Adipocyte (in vitro differentiated cells): Measurements from ENCODE around the gene NOP14.

Experiments used
- DNase-seq: peaks from one replicate; pipeline ENCODE4 v3.0.0-alpha.2; 2015; ENCODE audit warnings: low read depth
- H3K27me3 ChIP-seq: replicated peaks from 2 replicates; pipeline ENCODE4 v1.7.0; 2013; ENCODE audit warnings: mild to moderate bottlenecking, low read length, moderate library complexity; ENCODE audit not compliant: control insufficient read depth, insufficient read depth
- H3K36me3 ChIP-seq: 2 replicates; pipeline ENCODE4 v1.7.0; 2013; ENCODE audit warnings: low read length, mild to moderate bottlenecking, moderate library complexity; ENCODE audit not compliant: control insufficient read depth, insufficient read depth, severe bottlenecking
- H3K4me1 ChIP-seq: 2 replicates; pipeline ENCODE4 v1.7.0; 2013; ENCODE audit warnings: mild to moderate bottlenecking, low read length, moderate library complexity; ENCODE audit not compliant: control insufficient read depth, insufficient read depth
- H3K4me3 ChIP-seq: 2 replicates; pipeline ENCODE4 v1.7.0; 2013; ENCODE audit warnings: mild to moderate bottlenecking, low read length, moderate library complexity
- H3K9ac ChIP-seq: 2 replicates; pipeline ENCODE4 v1.7.0; 2013; ENCODE audit warnings: mild to moderate bottlenecking, low read length, moderate library complexity
- H3K9me3 ChIP-seq: 2 replicates; pipeline ENCODE4 v1.7.0; 2013; ENCODE audit warnings: mild to moderate bottlenecking, low read length, moderate library complexity; ENCODE audit not compliant: control insufficient read depth

NOP14 gene

DNA sequence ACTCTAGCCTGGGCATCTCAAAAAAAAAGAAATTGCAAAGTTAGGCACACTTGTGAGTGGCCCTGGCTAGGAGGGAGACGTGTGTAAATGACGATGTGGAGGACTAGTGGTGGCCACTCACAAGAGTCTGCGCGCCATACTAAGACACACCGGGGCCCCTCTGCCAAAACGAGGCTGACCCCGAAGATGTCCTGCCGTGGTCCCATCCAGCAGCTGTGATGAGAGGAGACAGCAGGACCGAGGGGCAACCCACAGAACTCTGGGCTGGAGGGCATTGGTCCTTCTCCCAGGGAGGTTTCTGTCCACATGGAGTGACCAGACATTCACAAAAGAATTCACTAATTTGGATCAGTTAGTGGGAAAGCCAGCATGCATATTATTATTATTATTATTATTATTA lies 47.4 kb downstream of the NOP14 start:
- no peaks in the 10 kb centered on the region for H3K27me3 ChIP-seq
- no peak overlapping the region for H3K9ac ChIP-seq
- DNase-seq, result no peak
- H3K4me1 ChIP-seq, result no peaks in the 10 kb centered on the region
- peaks cover 50% of the 10 kb centered on the region for H3K36me3 ChIP-seq
- no peaks in the 10 kb centered on the region for H3K9me3 ChIP-seq
- no peak overlapping the region for H3K4me3 ChIP-seq

DNA sequence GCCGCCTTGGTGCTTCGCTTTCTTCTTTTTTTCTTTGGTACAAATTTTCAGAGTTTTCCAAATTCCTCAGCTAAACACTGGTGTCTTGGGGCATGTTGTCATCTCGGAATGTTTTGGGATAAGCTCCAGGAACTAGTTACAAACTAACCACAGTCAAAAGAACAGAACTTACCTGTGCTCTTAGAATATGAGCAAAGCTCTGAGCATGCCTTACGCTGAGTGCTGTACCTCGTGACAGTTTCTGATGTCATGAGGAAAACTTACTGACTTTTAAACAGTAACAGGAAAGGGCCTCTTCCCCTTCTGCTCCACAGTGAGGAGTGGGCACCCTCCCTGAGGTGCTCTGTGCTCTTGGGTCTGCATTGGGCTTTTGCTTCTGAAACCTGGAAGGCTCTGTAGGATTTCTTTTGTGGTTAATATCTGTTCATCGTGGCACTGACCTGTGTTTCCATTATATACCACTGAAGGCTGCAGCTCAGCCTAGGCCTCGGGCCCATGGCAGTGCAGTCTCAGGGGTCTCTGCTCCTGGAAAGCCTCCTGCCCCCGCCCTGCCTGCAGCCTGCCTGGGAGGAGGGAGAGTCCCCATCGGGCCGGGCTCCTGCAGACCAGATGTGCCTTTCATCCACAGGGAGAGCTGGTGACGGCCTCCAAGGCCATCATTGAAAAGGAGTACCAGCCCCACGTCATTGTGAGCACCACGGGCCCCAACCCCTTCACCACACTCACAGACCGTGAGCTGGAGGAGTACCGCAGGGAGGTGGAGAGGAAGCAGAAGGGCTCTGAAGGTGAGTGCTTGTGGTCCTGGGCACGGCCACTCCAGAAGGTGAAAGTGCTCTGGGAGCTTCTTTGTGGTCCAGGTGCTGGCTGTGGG lies 48.7 kb downstream of the NOP14 start:
- Histone ChIP-seq H3K9me3 (no peaks in the 10 kb centered on the region), H3K27me3 (no peaks in the 10 kb centered on the region), H3K9ac (peak overlapping the region; percentile 2), H3K36me3 (peaks cover 63% of the 10 kb centered on the region), H3K4me3 (no peak overlapping the region), H3K4me1 (no peaks in the 10 kb centered on the region)
- DNase-seq, result no peak

DNA sequence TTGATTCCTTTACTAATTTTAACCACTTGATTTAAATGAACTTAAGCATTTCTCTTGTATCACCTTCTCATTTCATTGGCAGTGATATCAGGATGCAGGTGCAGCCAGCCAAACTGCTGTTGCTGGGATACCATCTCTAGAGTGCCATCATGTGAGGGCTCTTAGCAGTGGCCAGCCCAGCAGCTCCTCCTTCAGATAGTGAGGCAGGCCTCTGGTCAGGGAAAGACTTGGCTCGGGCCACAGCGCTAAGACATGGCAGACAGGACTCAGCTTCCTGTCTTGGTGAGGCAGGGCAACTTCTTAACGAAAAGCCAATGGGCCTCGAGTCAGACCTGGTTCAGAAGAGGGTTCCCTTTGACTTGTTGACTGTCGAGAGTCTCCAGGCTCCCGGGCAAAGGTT lies 50.0 kb downstream of the NOP14 start:
- H3K4me3 ChIP-seq, result no peak overlapping the region
- no peaks in the 10 kb centered on the region for H3K4me1 ChIP-seq
- H3K9me3 ChIP-seq, result no peaks in the 10 kb centered on the region
- peaks cover 77% of the 10 kb centered on the region for H3K36me3 ChIP-seq
- no peaks in the 10 kb centered on the region for H3K27me3 ChIP-seq
- no peak overlapping the region for H3K9ac ChIP-seq
- DNase-seq, result no peak

DNA sequence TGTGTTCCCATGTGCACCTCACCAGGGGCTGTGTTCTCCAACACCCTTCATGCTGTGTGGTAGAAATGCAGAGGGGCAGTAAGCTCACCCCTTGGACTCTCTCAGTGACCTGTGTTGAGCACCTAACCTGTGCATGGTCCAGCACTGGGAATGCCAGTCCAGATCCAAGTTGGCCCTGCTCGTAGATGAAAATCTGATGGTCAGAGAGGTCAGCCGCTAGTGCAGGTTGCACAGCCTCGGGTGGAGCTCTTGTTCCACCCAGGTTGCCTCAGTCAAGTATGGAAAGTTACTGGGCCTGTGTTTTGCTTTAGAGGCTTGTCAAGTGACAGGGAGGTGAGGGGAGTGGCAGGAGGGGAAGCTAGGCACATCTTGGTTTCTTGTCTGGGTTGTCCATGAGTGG lies 51.3 kb downstream of the NOP14 start:
- Histone ChIP-seq H3K9ac (no peak overlapping the region), H3K36me3 (peaks cover 88% of the 10 kb centered on the region), H3K4me1 (no peaks in the 10 kb centered on the region), H3K27me3 (no peaks in the 10 kb centered on the region), H3K9me3 (no peaks in the 10 kb centered on the region), H3K4me3 (no peak overlapping the region)
- DNase-seq, result no peak

DNA sequence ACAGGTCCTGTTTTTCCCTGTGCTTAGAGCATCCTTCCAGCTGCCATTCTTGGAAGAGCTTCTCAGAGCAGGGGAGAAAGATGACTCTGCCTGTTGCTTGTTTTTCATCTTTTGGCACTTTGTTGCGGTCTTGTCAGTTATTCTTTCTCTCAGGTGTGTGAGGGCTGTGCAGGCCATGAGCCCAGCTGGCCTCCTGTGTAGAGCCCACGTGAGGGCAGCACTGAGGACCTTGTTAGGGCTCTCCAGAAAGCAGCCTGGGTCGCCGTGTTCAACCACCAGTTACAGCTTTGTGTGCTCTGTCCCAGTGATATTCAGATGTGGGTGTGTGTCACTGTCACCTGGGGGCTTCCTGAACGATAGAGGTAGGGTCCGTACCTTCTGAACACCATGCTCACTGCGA lies 52.8 kb downstream of the NOP14 start:
- Histone ChIP-seq H3K4me3 (no peak overlapping the region), H3K9ac (no peak overlapping the region), H3K27me3 (no peaks in the 10 kb centered on the region), H3K4me1 (no peaks in the 10 kb centered on the region), H3K36me3 (peaks cover 94% of the 10 kb centered on the region), H3K9me3 (no peaks in the 10 kb centered on the region)
- no peak for DNase-seq

DNA sequence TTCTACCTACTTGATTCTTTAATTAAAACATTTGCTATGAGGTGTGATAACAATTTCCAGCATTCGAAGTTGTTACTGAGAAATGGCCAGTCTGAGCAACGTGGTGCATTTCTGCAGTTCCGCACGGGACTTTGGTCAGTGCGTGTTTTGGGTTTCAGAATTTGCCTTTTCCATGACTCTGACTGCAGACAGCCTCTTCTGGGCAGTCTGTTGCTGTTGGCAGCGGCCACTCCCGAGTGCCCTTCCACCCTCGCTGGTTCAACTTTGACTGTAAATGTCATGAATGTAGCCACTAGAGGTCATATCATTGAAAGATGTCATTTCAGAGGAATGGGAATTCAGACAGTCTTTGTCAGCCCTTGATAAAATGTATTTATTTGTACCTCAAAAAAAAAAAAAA lies 53.6 kb downstream of the NOP14 start:
- no peak overlapping the region for H3K9ac ChIP-seq
- H3K36me3 ChIP-seq, result peaks cover 94% of the 10 kb centered on the region
- no peak overlapping the region for H3K4me3 ChIP-seq

DNA sequence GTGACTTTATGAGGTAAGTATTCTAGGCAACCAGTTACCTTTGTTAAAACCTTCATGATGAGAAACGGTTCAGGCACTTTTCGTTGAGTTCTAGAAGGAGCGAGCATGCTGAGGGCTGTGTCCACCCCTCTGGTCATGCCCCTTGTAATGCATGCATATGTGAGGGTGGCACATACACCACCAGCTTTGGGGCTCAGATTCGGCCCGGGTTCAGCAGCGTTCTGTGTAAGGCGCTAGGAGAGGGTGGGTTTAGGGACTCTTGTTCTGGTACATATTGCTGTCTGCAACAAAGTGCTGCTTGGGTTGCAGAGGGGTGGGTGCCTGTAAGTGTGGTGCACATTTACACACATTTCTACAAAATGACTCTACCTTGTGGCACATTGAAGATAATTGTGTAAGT lies 54.5 kb downstream of the NOP14 start:
- H3K9me3 ChIP-seq, result no peaks in the 10 kb centered on the region
- H3K36me3 ChIP-seq, result peaks cover 96% of the 10 kb centered on the region

More for the DNA sequence above, 53.6 kb downstream of the NOP14 start:
- DNase-seq, result no peak
- H3K27me3 ChIP-seq, result no peaks in the 10 kb centered on the region
- no peaks in the 10 kb centered on the region for H3K4me1 ChIP-seq
- H3K9me3 ChIP-seq, result no peaks in the 10 kb centered on the region

DNA sequence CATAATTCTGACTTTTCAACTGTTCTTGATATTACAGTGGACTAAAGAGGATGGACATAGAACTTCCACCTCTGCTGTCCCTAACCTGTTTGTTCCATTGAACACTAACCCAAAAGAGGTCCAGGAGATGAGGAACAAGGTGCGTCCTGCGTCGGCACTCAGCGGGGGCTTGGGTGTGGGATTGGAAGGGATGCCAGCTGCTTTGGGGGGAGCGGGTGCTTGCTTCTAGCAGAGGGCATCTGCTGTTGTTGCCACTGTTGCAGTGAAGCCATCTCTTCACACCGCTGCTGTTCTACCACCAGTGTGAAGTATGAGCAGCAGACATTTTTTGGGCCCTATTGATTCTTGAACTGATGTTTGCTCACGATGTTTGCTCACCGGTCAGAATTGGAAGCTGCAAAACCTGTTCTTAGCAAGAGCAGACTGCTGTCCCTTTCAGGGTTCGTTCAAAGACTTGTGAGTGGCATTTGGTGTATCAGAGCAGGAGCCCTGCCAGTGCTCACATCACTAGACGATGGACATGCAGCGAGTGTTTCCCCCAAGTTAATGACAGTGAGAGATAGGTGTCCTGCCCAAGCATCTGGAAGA lies 55.4 kb downstream of the NOP14 start:
- no peak overlapping the region for H3K4me3 ChIP-seq
- DNase-seq, result no peak
- no peaks in the 10 kb centered on the region for H3K4me1 ChIP-seq
- H3K36me3 ChIP-seq, result peaks cover 95% of the 10 kb centered on the region
- H3K9ac ChIP-seq, result no peak overlapping the region
- no peaks in the 10 kb centered on the region for H3K9me3 ChIP-seq
- H3K27me3 ChIP-seq, result no peaks in the 10 kb centered on the region

More for the DNA sequence above, 54.5 kb downstream of the NOP14 start:
- H3K9ac ChIP-seq, result no peak overlapping the region
- H3K4me3 ChIP-seq, result no peak overlapping the region
- no peak for DNase-seq
- H3K27me3 ChIP-seq, result no peaks in the 10 kb centered on the region
- no peaks in the 10 kb centered on the region for H3K4me1 ChIP-seq

DNA sequence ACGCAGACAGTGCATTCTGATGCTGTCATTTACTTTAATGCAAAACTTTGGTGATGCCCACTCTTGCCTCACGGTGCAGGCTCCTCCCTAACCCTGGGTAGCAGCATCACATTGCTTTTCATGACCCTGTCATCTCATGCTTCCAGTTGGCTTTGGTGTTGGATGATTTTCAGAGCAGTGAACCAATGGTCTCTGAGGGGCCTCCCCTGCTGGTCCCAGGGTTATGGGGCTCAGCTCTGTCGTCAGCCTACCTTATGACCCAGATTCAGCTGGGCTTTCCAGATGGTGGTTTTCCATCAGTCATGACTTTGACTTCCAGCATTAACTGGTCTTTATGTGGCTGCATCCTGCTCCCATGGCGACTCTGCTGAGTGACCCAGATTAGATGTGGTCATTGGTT lies 56.0 kb downstream of the NOP14 start:
- no peaks in the 10 kb centered on the region for H3K9me3 ChIP-seq
- peaks cover 93% of the 10 kb centered on the region for H3K36me3 ChIP-seq
- H3K27me3 ChIP-seq, result no peaks in the 10 kb centered on the region
- no peak for DNase-seq
- no peak overlapping the region for H3K4me3 ChIP-seq
- no peak overlapping the region for H3K9ac ChIP-seq
- no peaks in the 10 kb centered on the region for H3K4me1 ChIP-seq

DNA sequence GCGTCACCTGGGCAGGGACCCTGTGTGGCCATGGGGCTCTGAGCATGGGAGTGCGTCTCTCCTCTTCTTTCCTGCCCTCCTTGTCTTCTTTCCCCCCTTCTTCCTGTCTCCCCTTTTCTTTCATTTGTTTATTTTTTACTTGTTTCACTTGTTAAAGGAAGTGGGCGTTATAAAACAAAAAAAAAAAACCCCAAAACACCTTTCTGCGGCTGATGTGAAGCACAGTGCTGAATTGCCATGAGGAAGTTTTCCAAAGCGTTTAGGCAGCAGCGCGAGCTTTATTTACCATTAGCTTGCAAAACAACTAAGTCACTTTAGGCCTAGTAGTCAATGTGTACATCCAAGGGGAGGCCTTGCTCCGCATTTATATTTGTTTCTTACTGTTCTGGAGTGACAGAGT lies 57.0 kb downstream of the NOP14 start:
- Histone ChIP-seq H3K4me1 (no peaks in the 10 kb centered on the region), H3K36me3 (peaks cover 92% of the 10 kb centered on the region), H3K9me3 (no peaks in the 10 kb centered on the region), H3K4me3 (no peak overlapping the region), H3K27me3 (no peaks in the 10 kb centered on the region), H3K9ac (no peak overlapping the region)
- no peak for DNase-seq

DNA sequence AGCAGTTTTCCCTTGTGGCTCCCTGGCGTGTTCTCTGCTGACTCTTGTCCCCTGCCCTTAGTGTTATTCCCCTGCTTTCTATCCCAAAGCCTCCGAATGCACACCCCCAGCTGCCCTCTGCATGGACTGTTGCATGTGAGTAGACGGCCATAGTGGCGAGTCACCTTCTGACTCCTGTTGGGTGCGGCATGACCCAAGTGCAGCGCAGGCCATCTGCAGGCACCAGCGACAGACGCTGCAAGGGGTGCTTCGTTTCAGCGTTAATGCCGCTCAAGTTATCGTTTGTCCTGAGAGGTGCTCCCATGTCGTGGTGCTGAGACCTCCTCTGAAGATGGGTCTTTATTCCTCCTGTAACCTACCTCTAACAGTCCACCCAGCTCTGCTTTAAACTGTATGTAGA lies 57.7 kb downstream of the NOP14 start:
- no peaks in the 10 kb centered on the region for H3K27me3 ChIP-seq
- no peak overlapping the region for H3K9ac ChIP-seq
- H3K4me3 ChIP-seq, result no peak overlapping the region
- no peaks in the 10 kb centered on the region for H3K4me1 ChIP-seq
- no peak for DNase-seq
- H3K9me3 ChIP-seq, result no peaks in the 10 kb centered on the region
- H3K36me3 ChIP-seq, result peaks cover 92% of the 10 kb centered on the region
